Erythroblast (primary cell): ENCODE measurements around the gene DMBT1.
A peak's percentile ranks its signal among the peaks of the same experiment; 100 is the strongest.

Experiments used
- DNase-seq, 2 experiments: peaks; one replicate each; lab custom pipeline; 2025; lab: John Stamatoyannopoulos, UW
- GATA1 ChIP-seq: IDR thresholded peaks from 2 replicates; pipeline ENCODE4 v1.6.1; 2011; ENCODE audit warnings: low read depth, mild to moderate bottlenecking, control low read depth, low read length, moderate library complexity
- POLR2A ChIP-seq: IDR thresholded peaks from 2 replicates; pipeline ENCODE4 v1.6.1; 2011; ENCODE audit warnings: mild to moderate bottlenecking, low read length

The DMBT1 gene

GRCh38 chr10:122531939-122532338, 28.6 kb upstream of the DMBT1 start:
- TF ChIP-seq GATA1: no peak
- no peak for TF ChIP-seq POLR2A
- DNase-seq: no peak

- DNase-seq: no peak
- no peak for TF ChIP-seq GATA1
- no peak for TF ChIP-seq POLR2A
Measured at GRCh38 chr10:122532601-122533296, 27.8 kb upstream of the DMBT1 start.

GRCh38 chr10:122537545-122537944, 23.0 kb upstream of the DMBT1 start:
- TF ChIP-seq POLR2A: no peak
- no peak for TF ChIP-seq GATA1
- no peak for DNase-seq

- TF ChIP-seq GATA1 (no peak), POLR2A (no peak)
- peak; percentile 2 to 11 for DNase-seq
Measured at GRCh38 chr10:122541541-122542002, 19.0 kb upstream of the DMBT1 start.

GRCh38 chr10:122543676-122544445, 16.7 kb upstream of the DMBT1 start:
- no peak for DNase-seq
- TF ChIP-seq POLR2A (no peak), GATA1 (no peak)

- DNase-seq: no peak
- no peak for TF ChIP-seq POLR2A
- no peak for TF ChIP-seq GATA1
Measured at GRCh38 chr10:122544493-122544892, 16.1 kb upstream of the DMBT1 start.

- no peak for TF ChIP-seq POLR2A
- TF ChIP-seq GATA1: no peak
- DNase-seq: no peak
Measured at GRCh38 chr10:122546242-122546641, 14.3 kb upstream of the DMBT1 start.

- TF ChIP-seq POLR2A (no peak), GATA1 (no peak)
- no peak for DNase-seq
Measured at GRCh38 chr10:122548407-122549085, 12.0 kb upstream of the DMBT1 start.

- no peak for TF ChIP-seq GATA1
- no peak for DNase-seq
Measured at GRCh38 chr10:122549636-122550035, 10.9 kb upstream of the DMBT1 start.

GRCh38 chr10:122550427-122550826, 10.1 kb upstream of the DMBT1 start:
- TF ChIP-seq POLR2A: no peak
- no peak for DNase-seq

- DNase-seq: no peak
- TF ChIP-seq POLR2A (no peak), GATA1 (no peak)
Measured at GRCh38 chr10:122550983-122551382, 9.6 kb upstream of the DMBT1 start.

GRCh38 chr10:122551450-122551849, 9.1 kb upstream of the DMBT1 start:
- TF ChIP-seq POLR2A (no peak), GATA1 (no peak)
- DNase-seq: no peak

GRCh38 chr10:122553341-122553740, 7.2 kb upstream of the DMBT1 start:
- DNase-seq: no peak
- no peak for TF ChIP-seq POLR2A
- TF ChIP-seq GATA1: no peak
